Smooth muscle cell (in vitro differentiated cells): Measurements from ENCODE around the gene CFAP97. TPM values are rescaled to one million over a fixed set of nuclear protein-coding genes. Genes with fewer than 3 reads are reported as not detected.
A peak's percentile ranks its signal among the peaks of the same experiment; 100 is the strongest.

Source experiments
- DNase-seq: peaks from one replicate; lab custom pipeline; 2025; ENCODE audit not compliant: unreplicated experiment; lab: John Stamatoyannopoulos, UW
- H2AFZ ChIP-seq: fragments of 200-600 bp; sonication (generic); 2 replicates; pipeline ENCODE4 v1.6.0; 2016; ENCODE audit warnings: antibody characterized with exemption, low read depth, mild to moderate bottlenecking
- H3F3A ChIP-seq: fragments of 200-600 bp; sonication (generic); 2 replicates; pipeline ENCODE4 v1.6.0; 2017; ENCODE audit warnings: antibody characterized with exemption, low read depth
- H3K27ac ChIP-seq: fragments of 200-600 bp; sonication (generic); 2 replicates; pipeline ENCODE4 v1.5.1; 2016; ENCODE audit warnings: low read depth, mild to moderate bottlenecking
- H3K27me3 ChIP-seq: fragments of 200-600 bp; sonication (generic); 2 replicates; pipeline ENCODE4 v1.6.1; 2016; ENCODE audit warnings: low read depth, mild to moderate bottlenecking
- H3K36me3 ChIP-seq: fragments of 200-600 bp; sonication (generic); 2 replicates; pipeline ENCODE4 v1.5.1; 2016; ENCODE audit warnings: low read depth
- H3K4me1 ChIP-seq: fragments of 200-600 bp; sonication (generic); 2 replicates; pipeline ENCODE4 v1.5.1; 2016; ENCODE audit warnings: low read depth
- H3K4me2 ChIP-seq: fragments of 200-600 bp; sonication (generic); 2 replicates; pipeline ENCODE4 v1.6.0; 2016; ENCODE audit warnings: mild to moderate bottlenecking
- H3K4me3 ChIP-seq: fragments of 200-600 bp; sonication (generic); 2 replicates; pipeline ENCODE4 v1.5.1; 2016; ENCODE audit warnings: mild to moderate bottlenecking
- H3K79me2 ChIP-seq: fragments of 200-600 bp; sonication (generic); 2 replicates; pipeline ENCODE4 v1.6.0; 2016; ENCODE audit warnings: low read depth, mild to moderate bottlenecking
- H3K9ac ChIP-seq: fragments of 200-600 bp; sonication (generic); 2 replicates; pipeline ENCODE4 v1.6.0; 2016; ENCODE audit warnings: low read depth
- H3K9me3 ChIP-seq: fragments of 200-600 bp; sonication (generic); replicated peaks from 2 replicates; pipeline ENCODE4 v1.5.1; 2016; ENCODE audit warnings: low read depth
- H4K20me1 ChIP-seq: fragments of 200-600 bp; sonication (generic); 2 replicates; pipeline ENCODE4 v1.6.0; 2016; ENCODE audit warnings: low read depth
- CTCF ChIP-seq: fragments of 200-600 bp; sonication (generic); IDR thresholded peaks from 2 replicates; pipeline ENCODE4 v1.5.1; 2017; ENCODE audit warnings: borderline replicate concordance, mild to moderate bottlenecking, antibody characterized with exemption; ENCODE audit not compliant: insufficient read depth, poor library complexity, severe bottlenecking
- whole genome bisulfite sequencing: methylation state at CpG from one replicate; pipeline ENCODE4 v1.1.7; 2016; ENCODE audit warnings: low lambda C conversion rate; 5-methylcytosine and 5-hydroxymethylcytosine counted together
- polyA plus RNA-seq: library from polyadenylated mRNA; unstranded; fragments of >200 nt; fragmentation: Nextera tagmentation; extraction: Ambion mirVana; gene quantifications from 2 replicates; pipeline ENCODE4 v1.2.1, GENCODE V29; 2016
- total RNA-seq: library from RNA; depleted of rRNA; stranded (reverse); fragments of >200 nt; gene quantifications from 2 replicates; pipeline ENCODE4 v1.2.3, GENCODE V29; 2014

CFAP97 gene
- total and polyA plus RNA-seq, 2 experiments from 2014 or later = 11.4 to 19.0 TPM

GRCh38 chr4:185138161-185138560 is 65.6 kb downstream of the CFAP97 start:
- Histone ChIP-seq H3K79me2 (no peaks in the 10 kb centered on the region), H3K36me3 (no peaks in the 10 kb centered on the region), H4K20me1 (no peaks in the 10 kb centered on the region), H3K9me3 (no peaks in the 10 kb centered on the region), H3K4me2 (no peak overlapping the region), H3K9ac (no peak overlapping the region), H3K4me3 (no peak overlapping the region), H3K4me1 (peaks cover 5% of the 10 kb centered on the region), H3F3A (no peaks in the 10 kb centered on the region), H3K27ac (no peak overlapping the region), H3K27me3 (no peaks in the 10 kb centered on the region), H2AFZ (no peak overlapping the region)
- no peak for TF ChIP-seq CTCF
- 90% methylated on average over 10 of the region's 10 CpGs for WGBS
- DNase-seq = no peak

GRCh38 chr4:185137233-185137925 is 66.4 kb downstream of the CFAP97 start:
- Histone ChIP-seq H3K4me2 (no peak overlapping the region), H3K36me3 (no peaks in the 10 kb centered on the region), H2AFZ (no peak overlapping the region), H3K9me3 (no peaks in the 10 kb centered on the region), H4K20me1 (no peaks in the 10 kb centered on the region), H3F3A (no peaks in the 10 kb centered on the region), H3K4me1 (peaks cover under 1% of the 10 kb centered on the region), H3K9ac (no peak overlapping the region), H3K27me3 (no peaks in the 10 kb centered on the region), H3K27ac (no peak overlapping the region), H3K79me2 (no peaks in the 10 kb centered on the region), H3K4me3 (no peak overlapping the region)
- WGBS = 93% methylated on average over 24 of the region's 24 CpGs
- no peak for TF ChIP-seq CTCF
- DNase-seq = no peak

- Histone ChIP-seq H2AFZ (no peak overlapping the region), H3K9me3 (no peaks in the 10 kb centered on the region), H3K9ac (no peak overlapping the region), H3K4me3 (no peak overlapping the region), H3F3A (no peaks in the 10 kb centered on the region), H3K36me3 (no peaks in the 10 kb centered on the region), H4K20me1 (no peaks in the 10 kb centered on the region), H3K4me2 (no peak overlapping the region), H3K27ac (no peak overlapping the region), H3K27me3 (no peaks in the 10 kb centered on the region), H3K79me2 (no peaks in the 10 kb centered on the region), H3K4me1 (no peaks in the 10 kb centered on the region)
- 48% methylated on average over 3 of the region's 3 CpGs for WGBS
- peak; percentile 85 for TF ChIP-seq CTCF
- DNase-seq = no peak
Measured at GRCh38 chr4:185134307-185134869, 69.4 kb downstream of the CFAP97 start.
